ENCODE data around the gene ANKRD12. TPM values are rescaled to one million over a fixed set of nuclear protein-coding genes. Genes with fewer than 3 reads are reported as not detected.

ANKRD12 gene
- total RNA-seq, 1 donor from 2014 or later, result 30.9 TPM

DNA sequence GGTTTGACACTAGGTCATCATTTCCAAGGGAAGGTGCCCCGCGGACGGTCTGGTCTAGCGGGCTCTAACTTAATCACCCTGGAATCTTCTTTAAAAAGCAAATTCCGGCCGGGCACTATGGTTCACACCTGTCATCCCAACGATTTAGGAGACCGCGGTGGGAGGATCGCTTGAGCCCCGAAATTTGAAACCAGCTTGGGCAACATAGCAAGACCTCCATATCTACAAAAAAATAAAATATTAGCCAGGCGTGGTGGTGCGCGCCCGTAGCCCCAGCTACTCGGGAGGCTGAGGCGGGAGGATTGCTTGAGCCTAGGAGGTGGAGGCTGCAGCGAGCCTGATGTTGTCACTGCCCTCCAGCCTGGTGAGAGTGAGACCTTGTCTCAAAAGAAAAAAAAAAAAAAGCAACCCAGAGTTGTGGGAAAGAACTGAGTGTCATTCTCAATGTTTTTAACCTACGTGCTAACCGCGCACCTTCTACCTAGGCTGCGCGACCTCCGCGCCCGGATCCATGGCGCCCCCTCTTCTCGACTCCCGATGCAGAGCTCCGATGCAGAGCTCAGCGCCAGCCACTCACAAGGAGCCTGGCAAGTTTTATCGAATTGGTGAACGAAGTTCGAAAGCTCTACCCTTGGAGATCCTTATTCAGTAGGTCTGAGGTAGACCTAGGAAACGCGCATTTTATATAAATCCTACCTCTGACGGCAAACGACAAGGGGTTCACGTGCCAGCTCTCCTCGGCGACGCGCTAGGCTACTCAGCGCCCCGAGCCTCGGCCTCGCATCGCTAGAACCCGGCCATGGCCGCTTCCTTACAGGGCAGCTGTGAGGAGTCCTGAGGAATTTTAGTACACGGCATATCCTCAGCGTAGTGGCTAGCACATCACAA is 197.1 kb downstream of the ANKRD12 start:
- peaks cover 6% of the 10 kb centered on the region for H3K9me3 Mint-ChIP-seq
- H3K36me3 Mint-ChIP-seq (ENCODE audit: low read depth), result peaks cover 7% of the 10 kb centered on the region
- TF ChIP-seq, protein P1, sequence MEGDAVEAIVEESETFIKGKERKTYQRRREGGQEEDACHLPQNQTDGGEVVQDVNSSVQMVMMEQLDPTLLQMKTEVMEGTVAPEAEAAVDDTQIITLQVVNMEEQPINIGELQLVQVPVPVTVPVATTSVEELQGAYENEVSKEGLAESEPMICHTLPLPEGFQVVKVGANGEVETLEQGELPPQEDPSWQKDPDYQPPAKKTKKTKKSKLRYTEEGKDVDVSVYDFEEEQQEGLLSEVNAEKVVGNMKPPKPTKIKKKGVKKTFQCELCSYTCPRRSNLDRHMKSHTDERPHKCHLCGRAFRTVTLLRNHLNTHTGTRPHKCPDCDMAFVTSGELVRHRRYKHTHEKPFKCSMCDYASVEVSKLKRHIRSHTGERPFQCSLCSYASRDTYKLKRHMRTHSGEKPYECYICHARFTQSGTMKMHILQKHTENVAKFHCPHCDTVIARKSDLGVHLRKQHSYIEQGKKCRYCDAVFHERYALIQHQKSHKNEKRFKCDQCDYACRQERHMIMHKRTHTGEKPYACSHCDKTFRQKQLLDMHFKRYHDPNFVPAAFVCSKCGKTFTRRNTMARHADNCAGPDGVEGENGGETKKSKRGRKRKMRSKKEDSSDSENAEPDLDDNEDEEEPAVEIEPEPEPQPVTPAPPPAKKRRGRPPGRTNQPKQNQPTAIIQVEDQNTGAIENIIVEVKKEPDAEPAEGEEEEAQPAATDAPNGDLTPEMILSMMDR (conservative IDR thresholded peaks at IDR 0.05), result no peak
- H3K27ac Mint-ChIP-seq (ENCODE audit: unreplicated experiment), result peak overlapping the region; percentile 90
- peak; percentile 3 for DNase-seq (ENCODE audit: low read depth, low spot score)
- no peaks in the 10 kb centered on the region for H3K27me3 Mint-ChIP-seq (ENCODE audit: low read depth)
- H3K4me3 Mint-ChIP-seq, result peak overlapping the region; percentile 96
- H3K4me1 Mint-ChIP-seq, result peaks cover 21% of the 10 kb centered on the region

DNA sequence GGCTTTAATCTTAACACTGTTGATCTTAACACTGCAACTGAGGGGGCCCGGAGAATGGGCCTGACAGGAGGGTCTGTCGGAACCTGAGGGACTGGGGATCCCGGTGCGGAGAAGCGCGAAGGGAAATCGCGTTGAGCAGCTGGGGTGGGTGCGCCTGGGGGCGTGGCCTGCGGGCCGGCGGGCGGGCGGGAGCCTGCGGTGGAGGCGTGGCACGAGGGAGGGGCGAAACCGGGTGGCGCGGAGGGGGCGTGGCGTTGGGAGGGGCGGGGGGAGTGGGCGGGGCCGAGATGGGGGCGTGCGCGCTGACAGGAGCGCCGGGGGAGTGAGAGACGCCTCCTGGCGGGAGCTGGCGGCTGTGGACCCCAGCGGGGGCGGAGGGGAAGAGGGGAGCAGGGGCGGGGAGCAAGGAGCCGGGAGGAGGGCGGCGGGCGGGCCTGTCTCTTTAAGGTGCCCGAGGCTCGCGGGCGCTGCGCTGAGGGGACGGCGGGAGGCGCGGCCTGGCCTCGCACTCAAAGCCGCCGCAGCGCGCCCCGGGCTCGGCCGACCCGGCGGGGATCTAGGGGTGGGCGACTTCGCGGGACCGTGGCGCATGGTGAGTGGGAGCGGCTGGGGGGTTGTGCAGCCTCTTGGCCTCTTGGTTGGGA is 197.9 kb downstream of the ANKRD12 start, which contains the start of gene TWSG1:
Gene TWSG1 (plus strand): TSS at position 445 of the 644 bp plus-strand sequence. CDS start 2,457 bp downstream, outside the sequence.
- Mint-ChIP-seq H3K27me3 (ENCODE audit: low read depth) (no peaks in the 10 kb centered on the region), H3K9me3 (no peaks in the 10 kb centered on the region), H3K36me3 (ENCODE audit: low read depth) (peaks cover 7% of the 10 kb centered on the region), H3K4me3 (peak within 1 kb of the TSS; percentile 97), H3K4me1 (peaks cover 21% of the 10 kb centered on the region), H3K27ac (ENCODE audit: unreplicated experiment) (peak within 1 kb of the TSS; percentile 90)
- TF ChIP-seq, protein P1 (conservative IDR thresholded peaks at IDR 0.05), result peak; percentile 59
- peak; percentile 95 for DNase-seq (ENCODE audit: low read depth, low spot score)

DNA sequence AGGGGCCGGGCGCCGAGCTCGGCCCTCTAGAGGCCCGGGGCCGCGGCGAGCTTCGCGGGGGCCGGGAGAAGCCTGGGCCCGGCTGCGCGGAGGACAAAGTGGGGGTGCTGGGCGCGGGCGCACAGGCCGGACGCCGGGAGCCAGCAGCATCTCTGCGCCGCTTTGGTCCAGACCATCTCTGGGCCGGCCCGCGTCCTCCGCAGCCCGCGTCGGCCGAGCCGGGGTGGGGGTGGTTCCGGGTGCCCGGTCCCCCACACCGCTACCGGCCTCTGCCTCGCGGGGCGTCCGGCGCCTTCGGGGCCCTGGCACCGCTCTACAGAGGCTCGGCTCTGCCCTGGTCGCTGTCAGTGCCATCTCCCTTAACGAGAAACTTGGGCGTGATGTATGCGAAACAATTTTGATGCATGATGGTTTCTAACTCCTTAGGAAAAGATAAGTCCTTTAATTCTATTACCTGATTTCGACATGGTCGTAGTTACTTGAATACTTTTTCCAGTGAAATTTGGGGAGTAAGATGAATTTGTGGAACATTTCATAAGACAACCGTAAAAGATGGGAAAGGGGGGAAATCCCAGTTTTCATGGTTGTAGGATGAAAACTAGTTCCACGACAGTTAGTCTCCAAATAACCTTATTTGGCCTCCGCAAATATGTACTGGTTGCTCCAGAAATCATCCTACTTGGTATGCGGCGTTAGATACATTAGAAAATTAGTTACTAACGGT is 198.6 kb downstream of the ANKRD12 start:
- Mint-ChIP-seq H3K27me3 (ENCODE audit: low read depth) (no peaks in the 10 kb centered on the region), H3K27ac (ENCODE audit: unreplicated experiment) (peak overlapping the region; percentile 75), H3K4me1 (peaks cover 21% of the 10 kb centered on the region), H3K36me3 (ENCODE audit: low read depth) (peaks cover 7% of the 10 kb centered on the region), H3K9me3 (no peaks in the 10 kb centered on the region), H3K4me3 (peak overlapping the region; percentile 97)
- TF ChIP-seq, protein P1 (conservative IDR thresholded peaks at IDR 0.05), result peak; percentile 35
- DNase-seq (ENCODE audit: low read depth, low spot score), result no peak

Other genes starting within 250 kb of the ANKRD12 start
- 143 and 144 TPM in 2 replicates for gene NDUFV2, start 34.1 kb upstream of the ANKRD12 start, total RNA-seq
- 48.2 and 50.4 TPM in 2 replicates for gene TWSG1, start 198.0 kb downstream of the ANKRD12 start, total RNA-seq

Data from neural crest cell (in vitro differentiated cells).